GM12878 (cell line): ENCODE results near the gene SP110. TPM values are rescaled to one million over a fixed set of nuclear protein-coding genes. Genes with fewer than 3 reads are reported as not detected.

Experiments
- ATAC-seq: fragments of 200-7000 bp; cut with Tn5 transposase; 3 replicates; pipeline ENCODE4 v1.9.1; 2020; ENCODE audit warnings: mild to moderate bottlenecking, moderate library complexity
- BruUV-seq: library from RNA; stranded (reverse); fragments of 400-500 nt; replicated peaks from 2 replicates; lab custom pipeline; 2021; lab: Mats Ljungman, UMichigan
- CTCF ChIA-PET: fragments of 300-600 bp; sonication (Branson Sonifier 250); formaldehyde crosslinking; extraction: SDS; loops from one replicate; lab custom pipeline; 2021; ENCODE audit warnings: inconsistent platforms; lab: Yijun Ruan, JAX
- POLR2A ChIA-PET: fragments of 350-600 bp; formaldehyde crosslinking; extraction: SDS; loops from one replicate; lab custom pipeline; 2021; ENCODE audit warnings: inconsistent platforms; lab: Charles Lee
- RAD21 ChIA-PET: fragments of 300-600 bp; sonication (Branson Sonifier 250); formaldehyde crosslinking; loops from one replicate; lab custom pipeline; 2023; ENCODE audit warnings: antibody characterized with exemption; ENCODE audit not compliant: unreplicated experiment; lab: Charles Lee
- SMC1A ChIA-PET: fragments of 300-600 bp; sonication (Branson Sonifier 250); formaldehyde crosslinking; loops from one replicate; lab custom pipeline; 2023; ENCODE audit not compliant: unreplicated experiment, uncharacterized antibody; lab: Charles Lee
- DNase-seq: peaks from one replicate; pipeline ENCODE4 v3.0.0-alpha.2; 2011; ENCODE audit warnings: low read depth, low spot score
- FAIRE-seq: peaks from 3 replicates; lab custom pipeline; 2011; peaks lifted over from hg19 to GRCh38; lab: Jason Lieb, UNC
- H2AFZ ChIP-seq: 2 replicates; pipeline ENCODE4 v1.6.0; 2011; ENCODE audit warnings: low read depth, low read length, control low read depth; ENCODE audit not compliant: control insufficient read depth
- H3K27ac ChIP-seq: 2 replicates; pipeline ENCODE4 v1.5.1; 2011; ENCODE audit warnings: control low read depth; ENCODE audit not compliant: control insufficient read depth, insufficient read depth
- H3K27me3 ChIP-seq, 2 experiments: replicated peaks in 1 of 2; 2 replicates each; pipeline versions ENCODE4 v1.6.0 to v1.6.1; 2011; ENCODE audit warnings: low read length in 1 of 2; ENCODE audit not compliant: control insufficient read depth in 2 of 2, insufficient read depth in 2 of 2
- H3K36me3 ChIP-seq, 2 experiments: 2 replicates each; pipeline ENCODE4 v1.5.1; 2011; ENCODE audit warnings: low read length in 1 of 2; ENCODE audit not compliant: control insufficient read depth in 2 of 2, insufficient read depth in 2 of 2
- H3K4me1 ChIP-seq: 2 replicates; pipeline ENCODE4 v1.6.1; 2011; ENCODE audit warnings: mild to moderate bottlenecking, low read length, moderate library complexity, mixed read lengths; ENCODE audit not compliant: control insufficient read depth, insufficient read depth
- H3K4me2 ChIP-seq: 2 replicates; pipeline ENCODE4 v1.6.0; 2011; ENCODE audit warnings: control low read depth; ENCODE audit not compliant: control insufficient read depth, insufficient read depth
- H3K4me3 ChIP-seq: fragments of 200-600 bp; sonication (generic); 2 replicates; pipeline ENCODE4 v1.5.1; 2016
- H3K79me2 ChIP-seq: 2 replicates; pipeline ENCODE4 v1.6.0; 2011; ENCODE audit warnings: low read length; ENCODE audit not compliant: control insufficient read depth, insufficient read depth
- H3K9ac ChIP-seq: 2 replicates; pipeline ENCODE4 v1.8.0; 2011; ENCODE audit warnings: low read length, control low read depth, mixed read lengths; ENCODE audit not compliant: control insufficient read depth, insufficient read depth
- H3K9me3 ChIP-seq: replicated peaks from 3 replicates; pipeline ENCODE4 v1.5.1; 2011; ENCODE audit warnings: mild to moderate bottlenecking, low read length; ENCODE audit not compliant: control insufficient read depth, insufficient read depth
- H4K20me1 ChIP-seq: 2 replicates; pipeline ENCODE4 v1.6.0; 2011; ENCODE audit not compliant: control insufficient read depth, insufficient read depth
- BHLHE40 ChIP-seq, 2 experiments: fragments of 450-650 bp in 1 of 2; IDR thresholded peaks; 2 replicates each; pipeline ENCODE4 v1.6.1; 2011 to 2017; ENCODE audit warnings: low read depth in 2 of 2, borderline replicate concordance in 1 of 2, improper control_type of control experiment in 1 of 2, low read length in 1 of 2, mild to moderate bottlenecking in 1 of 2
- EED ChIP-seq: sonication (generic); IDR thresholded peaks from 2 replicates; pipeline ENCODE4 v1.6.1; 2016; ENCODE audit warnings: antibody characterized with exemption, low read depth
- EP300 ChIP-seq, 2 experiments: fragments of 150-350 bp in 1 of 2; IDR thresholded peaks; 2 replicates each; pipeline ENCODE4 v1.6.1; 2011 to 2012; ENCODE audit warnings: low read depth in 2 of 2, low read length in 2 of 2, borderline replicate concordance in 1 of 2, improper control_type of control experiment in 1 of 2, inconsistent platforms in 1 of 2; ENCODE audit not compliant: control insufficient read depth in 1 of 2
- HDAC6 ChIP-seq: fragments of 200-600 bp; sonication (generic); IDR thresholded peaks from one replicate; pipeline ENCODE4 v1.8.0; 2017; ENCODE audit warnings: antibody characterized with exemption; ENCODE audit not compliant: unreplicated experiment
- IKZF1 ChIP-seq: fragments of 450-650 bp; conservative IDR thresholded peaks from 2 replicates; pipeline ENCODE4 v1.6.1; 2017; ENCODE audit warnings: antibody characterized with exemption, mild to moderate bottlenecking
- MEF2B ChIP-seq: fragments of 450-650 bp; IDR thresholded peaks from 2 replicates; pipeline ENCODE4 v1.6.1; 2018; ENCODE audit warnings: mild to moderate bottlenecking, moderate library complexity; ENCODE audit not compliant: partially characterized antibody, poor library complexity, severe bottlenecking
- NFYA ChIP-seq: IDR thresholded peaks from 2 replicates; pipeline ENCODE4 v1.6.1; 2011; ENCODE audit warnings: low read depth, mild to moderate bottlenecking, low read length, improper control_type of control experiment, borderline replicate concordance
- POU2F2 ChIP-seq: IDR thresholded peaks from 3 replicates; pipeline ENCODE4 v1.6.1; 2011; ENCODE audit warnings: low read depth, mild to moderate bottlenecking, low read length, borderline replicate concordance
- RUNX3 ChIP-seq: IDR thresholded peaks from 2 replicates; pipeline ENCODE4 v1.6.1; 2012; ENCODE audit warnings: low read length, inconsistent platforms
- SP1 ChIP-seq: IDR thresholded peaks from one replicate; pipeline ENCODE4 v1.6.1; 2011; ENCODE audit warnings: low read depth, low read length
- STAT3 ChIP-seq: IDR thresholded peaks from 2 replicates; pipeline ENCODE4 v1.6.1; 2011; ENCODE audit warnings: low read depth, low read length, improper control_type of control experiment
- TARDBP ChIP-seq: IDR thresholded peaks from 2 replicates; pipeline ENCODE4 v1.6.1; 2016; ENCODE audit warnings: borderline replicate concordance
- WRNIP1 ChIP-seq: IDR thresholded peaks from 2 replicates; pipeline ENCODE4 v1.6.1; 2011; ENCODE audit warnings: low read depth, low read length, improper control_type of control experiment, borderline replicate concordance
- WGBS: methylation state at CpG from one replicate; pipeline ENCODE4 v1.1.6; 2016; ENCODE audit warnings: low lambda C conversion rate; ENCODE audit not compliant: insufficient replicate concordance, insufficient coverage; ENCODE audit errors: missing lambda C conversion rate; 5-methylcytosine and 5-hydroxymethylcytosine counted together
- in situ Hi-C: fragments of 300-500 bp; cut with MboI; formaldehyde crosslinking; loops from 9 replicates; pipeline ENCODE4 v1.14.3; 2018; ENCODE audit warnings: mixed read lengths
- intact Hi-C: fragments of 100-400 bp; cut with micrococcal nuclease; formaldehyde crosslinking; loops from one replicate; pipeline ENCODE4 v1.14.2; 2022; ENCODE audit not compliant: unreplicated experiment
- polyA plus RNA-seq, 11 experiments: library from polyadenylated mRNA; depleted of rRNA in 4 of 11; unstranded in 6 of 11; stranded (reverse) in 5 of 11; fragments of >200 nt; fragmentation: Nextera tagmentation in 4 of 11; fragmentation: Illumina TruSeq in 1 of 11; extraction: Ambion mirVana in 4 of 11; extraction: Trizol in 1 of 11; gene quantifications; 1 replicate in 1 of 11; 2 replicates in 10 of 11; pipeline versions ENCODE4 v1.2.1 to v1.2.3, GENCODE V29; 2011 to 2016; ENCODE audit warnings: inconsistent platforms in 2 of 11, missing spikeins in 2 of 11, low read depth in 1 of 11
- total RNA-seq, 4 experiments: library from RNA; depleted of rRNA in 3 of 4; stranded (reverse); fragments of >200 nt in 3 of 4; fragmentation: Illumina TruSeq in 1 of 4; extraction: Trizol in 1 of 4; gene quantifications; 2 replicates each; pipeline versions ENCODE4 v1.2.1 to v1.2.3, GENCODE V29; 2013 to 2021
- TF ChIP-seq, protein P1 (sequence below): fragments of 450-650 bp; IDR thresholded peaks from 2 replicates; pipeline ENCODE4 v1.6.1; 2016; ENCODE audit warnings: mild to moderate bottlenecking
- TF ChIP-seq, protein P2 (sequence below): IDR thresholded peaks from 2 replicates; pipeline ENCODE4 v1.6.1; 2012; ENCODE audit warnings: improper control_type of control experiment, low read depth, low read length; ENCODE audit not compliant: insufficient replicate concordance

SP110 gene
- total and polyA plus RNA-seq, 10 of the 15 experiments (the other 5 are each of a cell fraction or from before 2014, with no cell fraction given), result 81.2 to 149 (median 100) TPM

DNA sequence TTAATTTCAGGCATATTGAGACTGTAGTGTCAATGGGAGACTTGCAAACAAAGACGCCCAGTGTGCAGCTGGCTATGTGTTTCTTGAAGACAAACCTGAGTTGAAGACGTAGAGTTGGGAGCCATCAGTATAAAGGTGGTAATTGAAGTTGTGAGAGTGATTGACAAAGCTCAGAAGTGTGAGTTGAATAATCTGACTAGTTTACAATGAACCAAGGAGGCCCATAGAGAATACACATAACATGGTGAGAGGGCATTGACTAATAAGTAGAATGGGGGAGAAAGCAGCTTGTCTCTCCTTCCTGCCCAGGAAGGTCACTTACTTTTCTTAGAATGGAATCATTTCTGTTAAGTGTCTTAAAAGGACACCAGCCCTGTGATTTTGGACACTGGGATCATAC is 14.1 kb downstream of the SP110 start (continued):
- TF ChIP-seq POU2F2 (0 out of 3 replicates have a peak, but pooled peaks have one; percentile 7), WRNIP1 (no peak), SP1 (no peak), EED (no peak), RUNX3 (peak; percentile 40; the same call in 1 of the 2 replicates)
- TF ChIP-seq, protein P1, sequence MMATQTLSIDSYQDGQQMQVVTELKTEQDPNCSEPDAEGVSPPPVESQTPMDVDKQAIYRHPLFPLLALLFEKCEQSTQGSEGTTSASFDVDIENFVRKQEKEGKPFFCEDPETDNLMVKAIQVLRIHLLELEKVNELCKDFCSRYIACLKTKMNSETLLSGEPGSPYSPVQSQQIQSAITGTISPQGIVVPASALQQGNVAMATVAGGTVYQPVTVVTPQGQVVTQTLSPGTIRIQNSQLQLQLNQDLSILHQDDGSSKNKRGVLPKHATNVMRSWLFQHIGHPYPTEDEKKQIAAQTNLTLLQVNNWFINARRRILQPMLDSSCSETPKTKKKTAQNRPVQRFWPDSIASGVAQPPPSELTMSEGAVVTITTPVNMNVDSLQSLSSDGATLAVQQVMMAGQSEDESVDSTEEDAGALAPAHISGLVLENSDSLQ, result peak; percentile 63

DNA sequence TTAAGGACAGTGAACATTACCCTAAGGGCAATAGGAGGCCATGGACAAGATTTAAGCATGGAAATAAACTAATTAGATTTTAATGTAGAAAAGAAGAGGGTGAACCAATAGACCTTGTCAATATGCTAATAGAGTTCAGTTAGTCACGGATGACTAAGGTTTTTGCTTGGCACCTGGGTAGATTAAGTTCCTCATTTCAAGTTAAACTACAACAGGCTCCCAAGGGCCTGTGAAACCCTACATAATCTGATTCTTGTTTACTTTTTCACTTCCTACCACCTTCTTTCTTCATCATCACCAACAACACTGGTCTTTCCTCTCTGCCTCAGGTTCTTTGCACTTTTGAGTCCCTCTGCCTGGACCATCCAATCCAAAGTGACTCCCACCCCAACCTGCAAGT is 14.8 kb downstream of the SP110 start:
- SMC1A ChIA-PET, result interaction anchor here (0.8 to 9.6 kb wide), 7 partner anchors 14 to 405 kb away, joined by 3 to 121 read pairs (median 11); partner anchors contain the start of genes SP110 and SP140
- peak; percentile 62 for FAIRE-seq
- in situ Hi-C loops, result loop anchor here (5.0 kb wide), 1 partner anchor 397 kb away; no protein-coding TSS in a partner anchor
- RAD21 ChIA-PET, result interaction anchor here (0.7 to 4.2 kb wide), 9 partner anchors 13 to 461 kb away, joined by 3 to 37 read pairs (median 5); partner anchors contain the start of genes SP110 and SP140
- peak overlapping the region; percentile 91 for H3K4me2 ChIP-seq
- no peaks in the 10 kb centered on the region for H3K27me3 ChIP-seq
- POLR2A ChIA-PET, result interaction anchor here (0.6 to 1.4 kb wide), 4 partner anchors 10 to 382 kb away, joined by 3 to 7 read pairs (median 4); no protein-coding TSS in a partner anchor
- H3K27ac ChIP-seq, result peak overlapping the region; percentile 56
- no peaks in the 10 kb centered on the region; the same call in 2 of the 3 replicates for H3K9me3 ChIP-seq
- intact Hi-C loops, result loop anchor here (2.0 to 5.0 kb wide), 3 partner anchors 30 to 396 kb away; no protein-coding TSS in a partner anchor
- ATAC-seq, result peak; percentile 69
- no peak overlapping the region for H3K4me3 ChIP-seq
- DNase-seq, result peak; percentile 57
- 0% methylated on average over 1 of the region's 1 CpG for WGBS
- CTCF ChIA-PET, result interaction anchor here (1.2 to 6.3 kb wide), 4 partner anchors 13 to 396 kb away, joined by 3 to 36 read pairs (median 4); partner anchors contain the start of gene SP110
- H3K4me1 ChIP-seq, result peaks cover 59% of the 10 kb centered on the region
- BruUV-seq, result TSS peak; percentile 16
- H3K36me3 ChIP-seq, result peaks cover 8 to 59% of the 10 kb centered on the region in 2 experiments
- no peaks in the 10 kb centered on the region; the same call in none of the 2 replicates for H3K79me2 ChIP-seq
- no peak overlapping the region for H3K9ac ChIP-seq
- H2AFZ ChIP-seq, result no peak overlapping the region
- no peaks in the 10 kb centered on the region for H4K20me1 ChIP-seq
- peak; percentile 20 to 39; a peak in 1 of 4 replicates for TF ChIP-seq BHLHE40 (IDR thresholded peaks at IDR 0.05; ENCODE audit: borderline replicate concordance in 1 of 2, low read depth in 2 of 2, low read length in 1 of 2)
- no peak for TF ChIP-seq HDAC6
- TF ChIP-seq, protein P2, sequence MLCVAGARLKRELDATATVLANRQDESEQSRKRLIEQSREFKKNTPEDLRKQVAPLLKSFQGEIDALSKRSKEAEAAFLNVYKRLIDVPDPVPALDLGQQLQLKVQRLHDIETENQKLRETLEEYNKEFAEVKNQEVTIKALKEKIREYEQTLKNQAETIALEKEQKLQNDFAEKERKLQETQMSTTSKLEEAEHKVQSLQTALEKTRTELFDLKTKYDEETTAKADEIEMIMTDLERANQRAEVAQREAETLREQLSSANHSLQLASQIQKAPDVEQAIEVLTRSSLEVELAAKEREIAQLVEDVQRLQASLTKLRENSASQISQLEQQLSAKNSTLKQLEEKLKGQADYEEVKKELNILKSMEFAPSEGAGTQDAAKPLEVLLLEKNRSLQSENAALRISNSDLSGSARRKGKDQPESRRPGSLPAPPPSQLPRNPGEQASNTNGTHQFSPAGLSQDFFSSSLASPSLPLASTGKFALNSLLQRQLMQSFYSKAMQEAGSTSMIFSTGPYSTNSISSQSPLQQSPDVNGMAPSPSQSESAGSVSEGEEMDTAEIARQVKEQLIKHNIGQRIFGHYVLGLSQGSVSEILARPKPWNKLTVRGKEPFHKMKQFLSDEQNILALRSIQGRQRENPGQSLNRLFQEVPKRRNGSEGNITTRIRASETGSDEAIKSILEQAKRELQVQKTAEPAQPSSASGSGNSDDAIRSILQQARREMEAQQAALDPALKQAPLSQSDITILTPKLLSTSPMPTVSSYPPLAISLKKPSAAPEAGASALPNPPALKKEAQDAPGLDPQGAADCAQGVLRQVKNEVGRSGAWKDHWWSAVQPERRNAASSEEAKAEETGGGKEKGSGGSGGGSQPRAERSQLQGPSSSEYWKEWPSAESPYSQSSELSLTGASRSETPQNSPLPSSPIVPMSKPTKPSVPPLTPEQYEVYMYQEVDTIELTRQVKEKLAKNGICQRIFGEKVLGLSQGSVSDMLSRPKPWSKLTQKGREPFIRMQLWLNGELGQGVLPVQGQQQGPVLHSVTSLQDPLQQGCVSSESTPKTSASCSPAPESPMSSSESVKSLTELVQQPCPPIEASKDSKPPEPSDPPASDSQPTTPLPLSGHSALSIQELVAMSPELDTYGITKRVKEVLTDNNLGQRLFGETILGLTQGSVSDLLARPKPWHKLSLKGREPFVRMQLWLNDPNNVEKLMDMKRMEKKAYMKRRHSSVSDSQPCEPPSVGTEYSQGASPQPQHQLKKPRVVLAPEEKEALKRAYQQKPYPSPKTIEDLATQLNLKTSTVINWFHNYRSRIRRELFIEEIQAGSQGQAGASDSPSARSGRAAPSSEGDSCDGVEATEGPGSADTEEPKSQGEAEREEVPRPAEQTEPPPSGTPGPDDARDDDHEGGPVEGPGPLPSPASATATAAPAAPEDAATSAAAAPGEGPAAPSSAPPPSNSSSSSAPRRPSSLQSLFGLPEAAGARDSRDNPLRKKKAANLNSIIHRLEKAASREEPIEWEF, result peak; percentile 13
- no peak for TF ChIP-seq NFYA
- no peak; the same call in 1 of the 2 replicates for TF ChIP-seq IKZF1
- peak in 1 of 2 experiments; percentile 34; a peak in 1 of 4 replicates for TF ChIP-seq EP300 (IDR thresholded peaks at IDR 0.05; ENCODE audit: borderline replicate concordance in 1 of 2, control insufficient read depth in 1 of 2, low read depth in 2 of 2, low read length in 2 of 2)
- TF ChIP-seq RUNX3, result 0 out of 2 replicates have a peak, but pooled peaks have one; percentile 7
- no peak for TF ChIP-seq TARDBP
- TF ChIP-seq STAT3, result no peak
- peak; percentile 41 for TF ChIP-seq MEF2B
